CD4-positive, alpha-beta T cell (primary cell): ENCODE measurements around the gene URI1. TPM values are rescaled to one million over a fixed set of nuclear protein-coding genes. Genes with fewer than 3 reads are reported as not detected.
A peak's percentile ranks its signal among the peaks of the same experiment; 100 is the strongest.
"Not testable (repeated sequence)": the region's sequence is repeated elsewhere in the genome, so short reads cannot be mapped to it uniquely, and the experiment has no call there.

Experiments
- ATAC-seq: fragments of 200-7000 bp; cut with Tn5 transposase; one replicate; pipeline ENCODE4 v1.10.0; 2022; ENCODE audit warnings: mild to moderate bottlenecking; ENCODE audit not compliant: poor library complexity
- CTCF ChIA-PET: fragments of 350-600 bp; sonication (Branson Sonifier 250); formaldehyde crosslinking; loops from one replicate; lab custom pipeline; 2021; ENCODE audit warnings: antibody characterized with exemption, inconsistent platforms; lab: Charles Lee
- POLR2A ChIA-PET: fragments of 350-600 bp; sonication (Branson Sonifier 250); formaldehyde crosslinking; loops from one replicate; lab custom pipeline; 2021; ENCODE audit warnings: antibody characterized with exemption, inconsistent platforms; lab: Charles Lee
- DNase-seq, 14 experiments: peaks; one replicate each; pipeline ENCODE4 v3.0.0-alpha.2; 2013 to 2020; ENCODE audit warnings: mixed read lengths in 2 of 14
- H3K27ac ChIP-seq, 2 donors: one replicate each; pipeline versions ENCODE4 v1.5.1 to v1.7.0; 2013; ENCODE audit warnings: low read length in 2 of 2, low read depth in 1 of 2, mild to moderate bottlenecking in 1 of 2
- H3K27me3 ChIP-seq, 2 experiments: 1 replicate in 1 of 2; 2 replicates in 1 of 2; pipeline versions ENCODE4 v1.6.1 to v1.7.0; 2013; ENCODE audit warnings: low read length in 2 of 2, control low read depth in 1 of 2, mild to moderate bottlenecking in 1 of 2, moderate library complexity in 1 of 2; ENCODE audit not compliant: insufficient read depth in 2 of 2, control insufficient read depth in 1 of 2
- H3K36me3 ChIP-seq: one replicate; pipeline ENCODE4 v1.6.1; 2013; ENCODE audit warnings: low read length, control low read depth; ENCODE audit not compliant: insufficient read depth
- H3K4me1 ChIP-seq: one replicate; pipeline ENCODE4 v1.6.1; 2013; ENCODE audit warnings: low read length, control low read depth; ENCODE audit not compliant: insufficient read depth
- H3K4me3 ChIP-seq: one replicate; pipeline ENCODE4 v1.5.1; 2013; ENCODE audit warnings: mild to moderate bottlenecking, low read length, moderate library complexity
- H3K9me3 ChIP-seq, 2 experiments: 1 replicate in 1 of 2; 2 replicates in 1 of 2; pipeline versions ENCODE4 v1.6.1 to v1.7.0; 2013; ENCODE audit warnings: low read length in 2 of 2, mild to moderate bottlenecking in 2 of 2, control low read depth in 1 of 2, moderate library complexity in 1 of 2; ENCODE audit not compliant: control insufficient read depth in 1 of 2, insufficient read depth in 1 of 2
- H3K27ac Mint-ChIP-seq: one replicate; pipeline ENCODE4 v1.8.0; 2020; ENCODE audit warnings: mixed read lengths
- H3K27me3 Mint-ChIP-seq: one replicate; pipeline ENCODE4 v1.8.0; 2021; ENCODE audit warnings: mixed read lengths
- H3K36me3 Mint-ChIP-seq: one replicate; pipeline ENCODE4 v1.8.0; 2021; ENCODE audit warnings: low read depth, mixed read lengths
- H3K4me1 Mint-ChIP-seq: one replicate; pipeline ENCODE4 v1.8.0; 2021; ENCODE audit warnings: low read depth, mixed read lengths
- H3K4me3 Mint-ChIP-seq: one replicate; pipeline ENCODE4 v1.8.0; 2020; ENCODE audit warnings: mild to moderate bottlenecking, mixed read lengths
- H3K9me3 Mint-ChIP-seq: one replicate; pipeline ENCODE4 v1.8.0; 2020; ENCODE audit warnings: mixed read lengths
- intact Hi-C, 2 experiments: fragments of 100-400 bp; cut with DNase I in 1 of 2; cut with micrococcal nuclease in 1 of 2; formaldehyde crosslinking; loops; one replicate each; pipeline versions ENCODE4 v1.15.1 to v1.9.0; 2023 to 2025; cut with DNase I, micrococcal nuclease
- total RNA-seq, 174 experiments: library from RNA in 2 of 174; stranded (reverse) in 2 of 174; gene quantifications; one replicate each; pipeline ENCODE4 v1.2.3 and lab custom pipeline; 2021 to 2026
- TF ChIP-seq, protein P1 (sequence below): fragments of 200-600 bp; IDR thresholded peaks from one replicate; pipeline ENCODE4 v1.8.0; 2022; ENCODE audit warnings: antibody characterized with exemption, mild to moderate bottlenecking

Gene URI1
- total RNA-seq, 2 experiments from 2014 or later = 50.9 to 63.6 TPM

DNA sequence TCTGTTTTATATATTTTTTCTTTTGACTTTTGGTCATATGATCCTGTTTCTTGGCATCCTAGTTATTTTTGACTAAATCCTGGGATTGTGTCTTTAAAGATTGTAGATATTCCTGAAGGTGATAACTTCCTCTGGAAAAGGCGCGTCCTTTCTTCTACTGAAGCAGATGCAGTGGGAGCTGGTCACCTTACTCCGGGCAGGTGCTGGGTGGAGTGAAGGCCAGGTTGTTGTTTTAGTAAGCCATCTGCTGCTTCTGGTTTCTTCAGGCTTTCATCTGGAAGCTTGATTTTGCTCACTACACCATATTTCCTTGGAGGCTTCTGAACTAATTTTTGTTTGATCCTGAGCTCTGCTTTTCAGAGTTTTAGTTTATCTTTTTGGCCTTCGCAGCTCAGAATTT, 21.5 kb downstream of the URI1 start:
- no peaks in the 10 kb centered on the region for H3K9me3 Mint-ChIP-seq
- H3K4me3 ChIP-seq = no peak overlapping the region
- TF ChIP-seq, protein P1, sequence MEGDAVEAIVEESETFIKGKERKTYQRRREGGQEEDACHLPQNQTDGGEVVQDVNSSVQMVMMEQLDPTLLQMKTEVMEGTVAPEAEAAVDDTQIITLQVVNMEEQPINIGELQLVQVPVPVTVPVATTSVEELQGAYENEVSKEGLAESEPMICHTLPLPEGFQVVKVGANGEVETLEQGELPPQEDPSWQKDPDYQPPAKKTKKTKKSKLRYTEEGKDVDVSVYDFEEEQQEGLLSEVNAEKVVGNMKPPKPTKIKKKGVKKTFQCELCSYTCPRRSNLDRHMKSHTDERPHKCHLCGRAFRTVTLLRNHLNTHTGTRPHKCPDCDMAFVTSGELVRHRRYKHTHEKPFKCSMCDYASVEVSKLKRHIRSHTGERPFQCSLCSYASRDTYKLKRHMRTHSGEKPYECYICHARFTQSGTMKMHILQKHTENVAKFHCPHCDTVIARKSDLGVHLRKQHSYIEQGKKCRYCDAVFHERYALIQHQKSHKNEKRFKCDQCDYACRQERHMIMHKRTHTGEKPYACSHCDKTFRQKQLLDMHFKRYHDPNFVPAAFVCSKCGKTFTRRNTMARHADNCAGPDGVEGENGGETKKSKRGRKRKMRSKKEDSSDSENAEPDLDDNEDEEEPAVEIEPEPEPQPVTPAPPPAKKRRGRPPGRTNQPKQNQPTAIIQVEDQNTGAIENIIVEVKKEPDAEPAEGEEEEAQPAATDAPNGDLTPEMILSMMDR = no peak
- POLR2A ChIA-PET = interaction anchor here (1.0 kb wide), 2 partner anchors 22 to 358 kb away, joined by 3 to 6 read pairs; partner anchors contain the start of genes POP4 and URI1
- peak overlapping the region; percentile 6 for H3K4me3 Mint-ChIP-seq
- intact Hi-C loops = loop anchor here in 1 of 2 experiments (10.0 kb wide), 1 partner anchor 229 kb away; no protein-coding TSS in a partner anchor
- H3K27ac Mint-ChIP-seq = peak overlapping the region; percentile 13
- H3K27me3 Mint-ChIP-seq = no peaks in the 10 kb centered on the region
- no peaks in the 10 kb centered on the region for H3K36me3 ChIP-seq
- no peak for DNase-seq
- ATAC-seq = no peak
- no peaks in the 10 kb centered on the region for H3K27me3 ChIP-seq
- H3K9me3 ChIP-seq = no peaks in the 10 kb centered on the region
- no peak overlapping the region for H3K27ac ChIP-seq
- H3K4me1 ChIP-seq = peaks cover 26% of the 10 kb centered on the region
- CTCF ChIA-PET = interaction anchor here (0.6 to 1.7 kb wide), 2 partner anchors 16 to 18 kb away, joined by 3 read pairs; no protein-coding TSS in a partner anchor
- peaks cover 83% of the 10 kb centered on the region for H3K4me1 Mint-ChIP-seq
- H3K36me3 Mint-ChIP-seq = peaks cover 12% of the 10 kb centered on the region

DNA sequence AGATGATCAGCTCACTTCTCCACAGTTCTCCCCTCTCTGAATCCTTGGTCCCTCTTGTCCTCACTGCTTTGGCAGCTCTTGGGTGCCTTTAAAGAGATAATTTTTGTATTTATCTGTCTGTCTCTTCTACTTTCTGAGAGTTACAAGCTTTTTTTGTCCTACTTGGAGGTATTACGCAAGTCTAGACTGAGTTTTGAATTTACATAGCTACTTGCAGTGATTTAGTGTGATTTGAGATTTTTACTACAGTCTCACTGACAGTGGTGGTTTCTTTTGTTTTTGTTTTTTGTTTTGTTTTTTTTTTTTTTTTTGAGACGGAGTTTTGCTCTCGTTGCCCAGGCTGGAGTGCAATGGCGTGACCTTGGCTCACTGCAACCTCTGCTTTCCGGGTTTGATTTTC, 22.1 kb downstream of the URI1 start:
- H3K4me3 ChIP-seq = no peak overlapping the region
- CTCF ChIA-PET = interaction anchor here (0.6 to 1.7 kb wide), 2 partner anchors 15 to 19 kb away, joined by 3 read pairs; no protein-coding TSS in a partner anchor
- H3K9me3 ChIP-seq = no peaks in the 10 kb centered on the region
- Mint-ChIP-seq H3K9me3 (no peaks in the 10 kb centered on the region), H3K27me3 (no peaks in the 10 kb centered on the region), H3K27ac (peak overlapping the region; percentile 13), H3K4me3 (no peak overlapping the region), H3K36me3 (peaks cover 12% of the 10 kb centered on the region), H3K4me1 (peaks cover 88% of the 10 kb centered on the region)
- H3K4me1 ChIP-seq = peaks cover 24% of the 10 kb centered on the region
- no peaks in the 10 kb centered on the region for H3K36me3 ChIP-seq
- POLR2A ChIA-PET = interaction anchor here (1.0 kb wide), 2 partner anchors 22 to 358 kb away, joined by 3 to 6 read pairs; partner anchors contain the start of genes POP4 and URI1
- DNase-seq (no peak), ATAC-seq (no peak)
- H3K27ac ChIP-seq = no peak overlapping the region
- H3K27me3 ChIP-seq = no peaks in the 10 kb centered on the region
- TF ChIP-seq, protein P1 = no peak
- intact Hi-C loops = loop anchor here in 1 of 2 experiments (10.0 kb wide), 1 partner anchor 229 kb away; no protein-coding TSS in a partner anchor

DNA sequence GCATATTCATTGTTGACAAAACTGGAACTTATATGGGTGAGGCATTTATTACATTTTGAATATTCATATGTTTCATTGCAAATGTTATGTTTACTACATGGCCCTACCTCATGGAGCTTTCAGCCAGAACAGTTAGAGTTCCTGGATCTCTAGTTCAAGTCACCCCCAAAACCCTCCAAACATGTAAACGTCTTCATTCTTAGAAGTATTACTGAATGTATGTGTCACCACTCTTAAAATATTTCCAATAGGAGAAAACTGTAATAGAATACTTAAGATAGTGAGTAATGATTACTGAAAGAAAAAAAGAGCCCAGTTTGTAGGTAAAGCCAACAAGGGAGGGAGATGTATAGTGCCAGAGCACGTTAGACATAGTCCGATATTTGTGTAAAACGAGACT, 23.5 kb downstream of the URI1 start:
- Mint-ChIP-seq H3K4me1 (peaks cover 85% of the 10 kb centered on the region), H3K36me3 (peaks cover 5% of the 10 kb centered on the region), H3K4me3 (peak overlapping the region; percentile 17), H3K27me3 (no peaks in the 10 kb centered on the region), H3K9me3 (no peaks in the 10 kb centered on the region), H3K27ac (no peak overlapping the region)
- CTCF ChIA-PET = no interaction called here
- no peaks in the 10 kb centered on the region for H3K27me3 ChIP-seq
- POLR2A ChIA-PET = no interaction called here
- H3K4me3 ChIP-seq = no peak overlapping the region
- no peaks in the 10 kb centered on the region for H3K36me3 ChIP-seq
- ATAC-seq (no peak), DNase-seq (no peak)
- intact Hi-C loops = loop anchor here in 1 of 2 experiments (10.0 kb wide), 1 partner anchor 231 kb away; no protein-coding TSS in a partner anchor
- no peaks in the 10 kb centered on the region for H3K9me3 ChIP-seq
- H3K4me1 ChIP-seq = peaks cover 22% of the 10 kb centered on the region
- TF ChIP-seq, protein P1 = no peak
- no peak overlapping the region for H3K27ac ChIP-seq

DNA sequence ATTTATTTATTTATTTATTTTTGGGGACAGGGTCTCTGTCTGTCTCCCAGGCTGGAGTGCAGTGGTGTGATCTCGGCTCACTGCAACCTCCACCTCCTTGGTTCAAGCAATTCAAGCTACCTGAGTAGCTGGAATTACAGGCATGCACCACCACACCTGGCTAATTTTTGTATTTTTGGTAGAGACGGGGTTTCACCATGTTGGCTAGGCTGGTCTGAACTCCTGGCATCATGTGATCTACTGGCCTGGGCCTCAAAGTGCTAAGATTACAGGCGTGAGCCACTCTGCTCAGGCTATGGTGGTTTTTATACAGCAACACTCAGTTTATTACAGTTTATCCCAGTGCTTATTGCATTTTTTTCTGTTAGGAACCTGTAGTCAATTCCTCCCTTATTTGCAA, 24.1 kb downstream of the URI1 start:
- H3K36me3 ChIP-seq, ATAC-seq, H3K36me3 Mint-ChIP-seq, H3K27ac Mint-ChIP-seq, H3K4me3 ChIP-seq, H3K9me3 Mint-ChIP-seq, DNase-seq, H3K27me3 Mint-ChIP-seq, H3K9me3 ChIP-seq, H3K27ac ChIP-seq, H3K27me3 ChIP-seq: not testable (repeated sequence)
- POLR2A ChIA-PET = interaction anchor here (1.8 kb wide), 1 partner anchor 24 kb away, joined by 10 read pairs; the partner anchor contains the start of gene URI1
- peaks cover 86% of the 10 kb centered on the region for H3K4me1 Mint-ChIP-seq
- intact Hi-C loops = loop anchor here in 1 of 2 experiments (2.0 to 10.0 kb wide), 2 partner anchors 25 to 231 kb away; no protein-coding TSS in a partner anchor
- peaks cover 22% of the 10 kb centered on the region for H3K4me1 ChIP-seq
- CTCF ChIA-PET = interaction anchor here (1.3 to 1.5 kb wide), 3 partner anchors 9 to 21 kb away, joined by 3 to 6 read pairs (median 3); no protein-coding TSS in a partner anchor
- H3K4me3 Mint-ChIP-seq = peak overlapping the region; percentile 17
